ENCODE results near the gene GALNT17.

GRCh38 chr7:71473366-71473967 is 341.5 kb downstream of the GALNT17 start:
- TF ChIP-seq GATA2 (IDR thresholded peaks at IDR 0.05; ENCODE audit: low read depth, low read length): no peak
- TF ChIP-seq GATA3 (IDR thresholded peaks at IDR 0.05; ENCODE audit: low read depth, low read length): no peak

Data from SH-SY5Y (cell line).